Activated naive CD4-positive, alpha-beta T cell treated with Interleukin-2 at 50 U/mL for 16 hours (primary cell): ENCODE measurements around the gene MSANTD3.
A peak's percentile ranks its signal among the peaks of the same experiment; 100 is the strongest.
"Not testable (repeated sequence)": the region's sequence is repeated elsewhere in the genome, so short reads cannot be mapped to it uniquely, and the experiment has no call there.

ENCODE experiments used
- DNase-seq: peaks from one replicate; pipeline ENCODE4 v3.0.0-alpha.2; 2020

MSANTD3 gene

GRCh38 chr9:100430286-100430940 lies 3.5 kb downstream of the MSANTD3 start:
- DNase-seq = no peak

- DNase-seq = no peak
These were observed 4.9 kb downstream of the MSANTD3 start for GRCh38 chr9:100431886-100432285.

GRCh38 chr9:100432736-100433135 lies 5.8 kb downstream of the MSANTD3 start:
- no peak for DNase-seq

GRCh38 chr9:100436571-100436970 lies 9.6 kb downstream of the MSANTD3 start:
- DNase-seq = no peak

GRCh38 chr9:100437860-100438805 lies 11.2 kb downstream of the MSANTD3 start:
- peak; percentile 67 for DNase-seq

GRCh38 chr9:100440071-100440470 lies 13.1 kb downstream of the MSANTD3 start:
- DNase-seq = no peak

- not testable (repeated sequence) for DNase-seq
These were observed 13.5 kb downstream of the MSANTD3 start for GRCh38 chr9:100440487-100440886.

GRCh38 chr9:100441911-100442361 lies 15.0 kb downstream of the MSANTD3 start:
- DNase-seq = no peak

GRCh38 chr9:100443781-100444768 lies 17.1 kb downstream of the MSANTD3 start:
- DNase-seq = no peak

- no peak for DNase-seq
These were observed 18.4 kb downstream of the MSANTD3 start for GRCh38 chr9:100445161-100445902.

GRCh38 chr9:100445903-100446549 lies 19.1 kb downstream of the MSANTD3 start:
- no peak for DNase-seq

GRCh38 chr9:100447041-100447440 lies 20.1 kb downstream of the MSANTD3 start:
- DNase-seq = no peak

- no peak for DNase-seq
These were observed 21.3 kb downstream of the MSANTD3 start for GRCh38 chr9:100448266-100448665.

- no peak for DNase-seq
These were observed 22.5 kb downstream of the MSANTD3 start for GRCh38 chr9:100449420-100449819.

- DNase-seq = no peak
These were observed 26.0 kb downstream of the MSANTD3 start for GRCh38 chr9:100452894-100453293.

GRCh38 chr9:100455470-100455869 lies 28.5 kb downstream of the MSANTD3 start:
- no peak for DNase-seq

GRCh38 chr9:100457517-100457916 lies 30.6 kb downstream of the MSANTD3 start:
- no peak for DNase-seq

GRCh38 chr9:100459963-100460362 lies 33.0 kb downstream of the MSANTD3 start:
- DNase-seq = no peak

GRCh38 chr9:100465274-100465673 lies 38.3 kb downstream of the MSANTD3 start:
- no peak for DNase-seq

GRCh38 chr9:100465761-100466160 lies 38.8 kb downstream of the MSANTD3 start:
- no peak for DNase-seq

- no peak for DNase-seq
These were observed 39.4 kb downstream of the MSANTD3 start for GRCh38 chr9:100466171-100466828.
